ENCODE measurements around the gene CNPY3. TPM values are rescaled to one million over a fixed set of nuclear protein-coding genes. Genes with fewer than 3 reads are reported as not detected.
"Not testable (repeated sequence)": the region's sequence is repeated elsewhere in the genome, so short reads cannot be mapped to it uniquely, and the experiment has no call there.

The CNPY3 gene
- total and polyA plus RNA-seq, 8 donors: 2.2 to 45.5 (median 28.1) TPM

DNA sequence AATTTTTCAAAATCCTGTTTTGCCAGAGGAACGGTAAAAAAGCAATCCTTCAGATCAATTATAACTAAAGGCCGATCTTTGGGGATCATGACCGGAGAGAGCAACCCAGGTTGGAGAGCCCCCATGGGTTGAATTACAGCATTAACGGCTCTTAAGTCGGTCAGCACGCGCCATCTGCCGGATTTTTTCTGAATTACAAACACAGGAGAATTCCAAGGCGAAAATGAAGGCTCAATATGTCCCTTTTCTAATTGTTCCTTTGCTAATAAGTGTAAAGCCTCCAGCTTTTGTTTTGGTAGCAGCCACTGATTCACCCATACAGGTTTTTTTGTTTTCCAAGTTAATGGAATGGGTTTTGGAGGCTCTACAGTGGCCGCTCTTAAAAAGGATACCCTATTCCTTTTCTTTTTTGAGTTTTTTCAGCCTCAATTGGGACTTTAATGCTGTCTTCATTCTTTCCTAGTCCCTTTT is 30.4 kb upstream of the CNPY3 start:
- H3K27me3 ChIP-seq: no peaks in the 10 kb centered on the region
- 9 to 10% (median 10%) methylated on average over 10 of the region's 10 CpGs for WGBS, 5 donors
- TF ChIP-seq POLR2AphosphoS5 (IDR thresholded peaks at IDR 0.05) (peak in 1 of 3 donors; percentile 42), EP300 (IDR thresholded peaks at IDR 0.05) (no peak), CTCF (IDR thresholded peaks at IDR 0.05) (peak in 5 of 7 experiments; percentile 40 to 89 (median 79))
- peak; percentile 76 to 86 for DNase-seq
- no peaks in the 10 kb centered on the region for H3K36me3 ChIP-seq
- H3K27ac ChIP-seq: no peak overlapping the region
- no peak overlapping the region for H3K4me3 ChIP-seq
- H3K4me1 ChIP-seq: peaks cover 0 to 36% (median 23%) of the 10 kb centered on the region in 4 donors
- H3K9me3 ChIP-seq: no peaks in the 10 kb centered on the region
- intact Hi-C loops (cut with DNase I; ENCODE audit: low total_unique reads): no loop called here

DNA sequence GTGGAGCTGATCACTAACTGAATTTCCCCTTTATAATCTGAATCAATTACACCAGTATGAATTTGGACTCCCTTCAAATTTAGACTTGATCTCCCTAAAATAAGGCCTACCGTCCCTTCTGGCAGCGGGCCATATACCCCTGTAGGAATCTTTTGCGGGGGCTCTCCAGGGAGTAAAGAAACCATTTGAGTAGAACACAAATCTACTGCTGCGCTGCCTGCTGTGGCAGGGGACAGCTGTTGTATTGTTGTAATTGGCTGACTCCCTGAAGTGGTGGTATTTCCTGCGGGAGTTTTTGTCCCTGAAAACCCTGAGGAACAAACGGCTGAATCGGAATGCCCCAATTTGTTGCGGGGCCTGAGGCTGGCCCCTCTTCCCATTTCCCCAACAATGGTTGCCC is 29.4 kb upstream of the CNPY3 start:
- no peak overlapping the region for H3K4me3 ChIP-seq
- TF ChIP-seq CTCF (IDR thresholded peaks at IDR 0.05) (no peak), EP300 (IDR thresholded peaks at IDR 0.05) (no peak), POLR2A (IDR thresholded peaks at IDR 0.05) (no peak), POLR2AphosphoS5 (IDR thresholded peaks at IDR 0.05) (no peak)
- no peaks in the 10 kb centered on the region for H3K36me3 ChIP-seq
- H3K27me3 ChIP-seq: no peaks in the 10 kb centered on the region
- no peak overlapping the region for H3K27ac ChIP-seq
- H3K4me1 ChIP-seq: peaks cover 0 to 35% (median 21%) of the 10 kb centered on the region in 4 donors
- no peak for DNase-seq
- WGBS, 5 donors: 58 to 66% (median 63%) methylated on average over 8 of the region's 8 CpGs
- no peaks in the 10 kb centered on the region for H3K9me3 ChIP-seq
- intact Hi-C loops (cut with DNase I; ENCODE audit: low total_unique reads): loop anchor here (5.0 kb wide), 1 partner anchor 242 kb away; no protein-coding TSS in a partner anchor

DNA sequence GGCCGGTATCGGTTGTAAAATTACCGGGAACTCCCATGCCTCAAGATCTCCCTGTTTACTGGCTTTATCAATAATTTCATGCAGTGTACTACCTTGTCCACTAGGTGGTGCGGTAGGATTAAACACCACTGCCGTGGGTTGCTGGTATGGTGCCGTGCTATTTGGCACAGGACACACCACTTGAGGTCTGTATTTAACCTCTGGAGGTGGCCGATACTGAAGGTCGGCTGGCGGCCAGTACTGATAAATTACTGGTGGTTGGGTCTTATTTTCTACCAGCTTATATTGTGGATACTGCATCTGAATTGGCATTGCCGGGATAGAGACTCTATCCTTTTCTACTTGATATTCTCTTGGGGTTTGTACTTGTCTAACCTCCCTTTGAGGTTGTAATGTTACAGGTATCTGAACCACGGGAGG is 27.7 kb upstream of the CNPY3 start:
- TF ChIP-seq EP300 (IDR thresholded peaks at IDR 0.05) (no peak), POLR2A (IDR thresholded peaks at IDR 0.05) (no peak), POLR2AphosphoS5 (IDR thresholded peaks at IDR 0.05) (peak in 2 of 3 donors; percentile 51 to 89), CTCF (IDR thresholded peaks at IDR 0.05) (peak in 6 of 7 experiments; percentile 50 to 97 (median 92))
- 3 to 4% (median 4%) methylated on average over 11 of the region's 11 CpGs for WGBS, 5 donors
- no peaks in the 10 kb centered on the region for H3K27me3 ChIP-seq
- peaks cover 0 to 35% (median 21%) of the 10 kb centered on the region in 4 donors for H3K4me1 ChIP-seq
- peak; percentile 88 to 94 for DNase-seq
- peak overlapping the region in 1 of 4 donors; percentile 39 for H3K4me3 ChIP-seq
- no peaks in the 10 kb centered on the region for H3K36me3 ChIP-seq
- intact Hi-C loops (cut with DNase I; ENCODE audit: low total_unique reads): loop anchor here (5.0 kb wide), 1 partner anchor 241 kb away; no protein-coding TSS in a partner anchor
- H3K27ac ChIP-seq: peak overlapping the region in 1 of 5 donors; percentile 8
- no peaks in the 10 kb centered on the region for H3K9me3 ChIP-seq

DNA sequence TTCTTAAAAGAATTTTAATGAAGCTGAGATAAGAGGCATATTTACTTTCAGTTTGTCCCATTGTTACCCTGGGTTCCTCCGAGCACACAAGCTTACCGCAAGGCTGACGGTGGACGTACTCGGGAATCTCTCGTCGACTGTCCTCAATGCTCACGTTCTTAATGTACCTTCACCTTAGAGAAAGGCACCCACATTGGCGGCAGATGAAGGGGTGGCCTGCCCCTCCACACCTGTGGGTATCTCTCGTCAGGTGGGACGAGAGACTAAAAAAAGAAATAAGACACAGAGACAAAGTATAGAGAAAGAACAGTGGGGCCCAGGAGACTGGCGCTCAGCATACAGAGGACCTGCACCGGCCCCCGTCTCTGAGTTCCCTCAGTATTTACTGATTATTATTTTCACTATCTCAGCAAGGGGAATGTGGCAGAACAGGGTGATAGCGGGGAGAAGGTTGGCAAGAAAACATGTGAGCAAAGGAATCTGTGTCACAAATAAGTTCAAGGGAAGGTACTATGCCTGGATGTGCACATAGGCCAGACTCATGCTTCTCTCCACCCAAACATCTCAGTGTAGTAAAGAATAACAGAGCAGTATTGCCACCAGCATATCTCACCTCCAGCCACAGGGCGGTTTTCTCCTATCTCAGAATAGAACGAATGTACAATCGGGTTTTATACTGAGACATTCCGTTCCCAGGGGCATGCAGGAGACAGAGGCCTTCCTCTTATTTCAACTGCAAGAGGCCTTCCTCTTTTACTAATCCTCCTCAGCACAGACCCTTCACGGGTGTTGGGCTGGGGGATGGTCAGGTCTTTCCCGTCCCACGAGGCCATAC is 26.6 kb upstream of the CNPY3 start:
- Histone ChIP-seq H3K27ac (peak overlapping the region; percentile 9 to 60 (median 43)), H3K4me1 (peaks cover 0 to 33% (median 21%) of the 10 kb centered on the region in 4 donors), H3K4me3 (peak overlapping the region in 2 of 4 donors; percentile 3 to 39)
- intact Hi-C loops (cut with DNase I; ENCODE audit: low total_unique reads): loop anchor here (5.0 kb wide), 1 partner anchor 240 kb away; no protein-coding TSS in a partner anchor
- DNase-seq, H3K9me3 ChIP-seq, H3K27me3 ChIP-seq, H3K36me3 ChIP-seq: not testable (repeated sequence)
- WGBS, 5 donors: 28 to 57% (median 39%) methylated on average over 22 of the region's 22 CpGs

Data from stomach (tissue), 9 donors.